Fibroblast of gingiva (primary cell): ENCODE data around the gene MORF4L1.
"Not testable (repeated sequence)": the region's sequence is repeated elsewhere in the genome, so short reads cannot be mapped to it uniquely, and the experiment has no call there.

Experiments
- DNase-seq: peaks from one replicate; pipeline ENCODE4 v3.0.0-alpha.2; 2011; ENCODE audit warnings: low read depth

Gene MORF4L1

GRCh38 chr15:78927077-78927790, 54.5 kb downstream of the MORF4L1 start:
- DNase-seq, result no peak

GRCh38 chr15:78928176-78928575, 55.5 kb downstream of the MORF4L1 start:
- not testable (repeated sequence) for DNase-seq

GRCh38 chr15:78928616-78929093, 56.0 kb downstream of the MORF4L1 start:
- DNase-seq, result no peak

- DNase-seq, result no peak
These were observed 57.0 kb downstream of the MORF4L1 start for GRCh38 chr15:78929536-78930264.

- DNase-seq, result peak; percentile 45
These were observed 58.1 kb downstream of the MORF4L1 start for GRCh38 chr15:78930577-78931388.

- DNase-seq, result no peak
These were observed 59.0 kb downstream of the MORF4L1 start for GRCh38 chr15:78931439-78932257.

- DNase-seq, result no peak
These were observed 59.6 kb downstream of the MORF4L1 start for GRCh38 chr15:78932258-78932808.

- DNase-seq, result no peak
These were observed 60.6 kb downstream of the MORF4L1 start for GRCh38 chr15:78933187-78933822.

GRCh38 chr15:78933823-78934654, 61.3 kb downstream of the MORF4L1 start:
- DNase-seq, result no peak

- no peak for DNase-seq
These were observed 61.9 kb downstream of the MORF4L1 start for GRCh38 chr15:78934655-78935023.

- DNase-seq, result no peak
These were observed 64.5 kb downstream of the MORF4L1 start for GRCh38 chr15:78937132-78937739.

GRCh38 chr15:78938658-78939488, 66.2 kb downstream of the MORF4L1 start:
- DNase-seq, result no peak

- DNase-seq, result no peak
These were observed 70.1 kb downstream of the MORF4L1 start for GRCh38 chr15:78942741-78943140.

GRCh38 chr15:78943692-78944091, 71.0 kb downstream of the MORF4L1 start:
- DNase-seq, result no peak

GRCh38 chr15:78944202-78944625, 71.5 kb downstream of the MORF4L1 start:
- DNase-seq, result no peak

- DNase-seq, result no peak
These were observed 72.1 kb downstream of the MORF4L1 start, which contains the start of gene CTSH for GRCh38 chr15:78944669-78945407. TSS of gene CTSH (minus strand) at chr15:78945046. CDS start at chr15:78944981, 65 bp downstream.

- DNase-seq, result no peak
These were observed 73.8 kb downstream of the MORF4L1 start for GRCh38 chr15:78946493-78946892.

- DNase-seq, result no peak
These were observed 74.8 kb downstream of the MORF4L1 start for GRCh38 chr15:78947506-78947905.
